Ishikawa (cell line): Measurements from ENCODE around the gene NRXN3.

Experiments used
- CEBPB ChIP-seq: IDR thresholded peaks from 2 replicates; pipeline ENCODE4 v1.6.1; 2012
- CREB1 ChIP-seq: IDR thresholded peaks from 2 replicates; pipeline ENCODE4 v1.6.1; 2012; ENCODE audit warnings: low read depth
- EGR1 ChIP-seq: IDR thresholded peaks from 2 replicates; pipeline ENCODE4 v1.6.1; 2012
- EP300 ChIP-seq: IDR thresholded peaks from 2 replicates; pipeline ENCODE4 v1.6.1; 2012; ENCODE audit warnings: borderline replicate concordance
- FOXM1 ChIP-seq: IDR thresholded peaks from 2 replicates; pipeline ENCODE4 v1.6.1; 2012; ENCODE audit warnings: low read depth, borderline replicate concordance
- NFIC ChIP-seq: IDR thresholded peaks from 2 replicates; pipeline ENCODE4 v1.6.1; 2012
- RAD21 ChIP-seq: IDR thresholded peaks from 2 replicates; pipeline ENCODE4 v1.6.1; 2012; ENCODE audit warnings: low read depth
- TAF1 ChIP-seq: IDR thresholded peaks from 2 replicates; pipeline ENCODE4 v1.6.1; 2012; ENCODE audit warnings: low read depth, mild to moderate bottlenecking
- TCF12 ChIP-seq: IDR thresholded peaks from 2 replicates; pipeline ENCODE4 v1.6.1; 2012; ENCODE audit warnings: low read depth
- TEAD4 ChIP-seq: IDR thresholded peaks from 2 replicates; pipeline ENCODE4 v1.6.1; 2012
- YY1 ChIP-seq: IDR thresholded peaks from 2 replicates; pipeline ENCODE4 v1.6.1; 2012; ENCODE audit warnings: low read depth
- ZBTB7A ChIP-seq: IDR thresholded peaks from 2 replicates; pipeline ENCODE4 v1.6.1; 2012; ENCODE audit warnings: low read depth
- TF ChIP-seq, protein P1 (sequence below): IDR thresholded peaks from 2 replicates; pipeline ENCODE4 v1.6.1; 2012
- TF ChIP-seq, protein P2 (sequence below): IDR thresholded peaks from 2 replicates; pipeline ENCODE4 v1.6.1; 2012; ENCODE audit warnings: low read depth, mild to moderate bottlenecking
- TF ChIP-seq, protein P3 (sequence below): IDR thresholded peaks from 2 replicates; pipeline ENCODE4 v1.6.1; 2012

NRXN3 gene

DNA sequence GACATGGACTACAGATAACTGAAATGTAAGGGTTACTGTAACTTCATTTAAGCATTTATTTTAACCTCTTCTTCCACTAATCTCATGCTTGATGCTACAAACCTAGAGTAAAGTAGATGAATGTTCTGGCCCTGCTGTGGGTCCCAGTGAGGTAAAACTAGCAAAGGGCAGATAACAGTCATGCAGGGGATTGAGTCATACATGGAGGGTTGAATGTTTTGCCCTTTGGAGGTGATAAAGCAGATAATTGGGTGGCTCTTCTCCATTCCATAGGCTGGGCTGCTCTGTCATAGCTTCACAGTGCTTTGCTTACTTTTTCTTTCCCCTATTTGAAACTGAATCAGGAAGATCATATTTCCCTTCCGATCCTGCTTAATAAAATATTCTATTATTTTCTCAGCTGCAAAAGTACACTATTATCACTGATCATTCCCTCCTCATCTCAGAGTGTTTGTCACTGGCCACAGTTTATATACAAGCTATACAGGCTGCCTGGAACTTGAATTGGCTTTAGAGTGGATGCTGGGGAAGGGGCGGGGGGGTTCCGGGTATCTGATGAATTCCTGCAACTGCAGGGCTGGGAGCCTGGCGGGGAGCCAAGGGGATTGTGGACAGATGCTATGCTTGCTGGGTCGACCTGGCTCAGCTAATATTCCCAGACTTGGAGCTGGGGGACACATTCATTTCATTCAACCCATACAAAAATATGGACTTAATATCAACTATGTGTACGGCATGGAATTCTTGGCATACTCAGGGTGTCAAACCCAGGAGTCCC is 235.1 kb downstream of the NRXN3 start:
- no peak for TF ChIP-seq CREB1
- TF ChIP-seq YY1, result no peak
- TF ChIP-seq ZBTB7A, result no peak
- TF ChIP-seq FOXM1, result no peak
- no peak for TF ChIP-seq CEBPB
- no peak for TF ChIP-seq TEAD4
- no peak for TF ChIP-seq NFIC
- no peak for TF ChIP-seq RAD21
- no peak for TF ChIP-seq EGR1
- TF ChIP-seq, protein P1, sequence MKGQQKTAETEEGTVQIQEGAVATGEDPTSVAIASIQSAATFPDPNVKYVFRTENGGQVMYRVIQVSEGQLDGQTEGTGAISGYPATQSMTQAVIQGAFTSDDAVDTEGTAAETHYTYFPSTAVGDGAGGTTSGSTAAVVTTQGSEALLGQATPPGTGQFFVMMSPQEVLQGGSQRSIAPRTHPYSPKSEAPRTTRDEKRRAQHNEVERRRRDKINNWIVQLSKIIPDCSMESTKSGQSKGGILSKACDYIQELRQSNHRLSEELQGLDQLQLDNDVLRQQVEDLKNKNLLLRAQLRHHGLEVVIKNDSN, result no peak
- TF ChIP-seq, protein P2, sequence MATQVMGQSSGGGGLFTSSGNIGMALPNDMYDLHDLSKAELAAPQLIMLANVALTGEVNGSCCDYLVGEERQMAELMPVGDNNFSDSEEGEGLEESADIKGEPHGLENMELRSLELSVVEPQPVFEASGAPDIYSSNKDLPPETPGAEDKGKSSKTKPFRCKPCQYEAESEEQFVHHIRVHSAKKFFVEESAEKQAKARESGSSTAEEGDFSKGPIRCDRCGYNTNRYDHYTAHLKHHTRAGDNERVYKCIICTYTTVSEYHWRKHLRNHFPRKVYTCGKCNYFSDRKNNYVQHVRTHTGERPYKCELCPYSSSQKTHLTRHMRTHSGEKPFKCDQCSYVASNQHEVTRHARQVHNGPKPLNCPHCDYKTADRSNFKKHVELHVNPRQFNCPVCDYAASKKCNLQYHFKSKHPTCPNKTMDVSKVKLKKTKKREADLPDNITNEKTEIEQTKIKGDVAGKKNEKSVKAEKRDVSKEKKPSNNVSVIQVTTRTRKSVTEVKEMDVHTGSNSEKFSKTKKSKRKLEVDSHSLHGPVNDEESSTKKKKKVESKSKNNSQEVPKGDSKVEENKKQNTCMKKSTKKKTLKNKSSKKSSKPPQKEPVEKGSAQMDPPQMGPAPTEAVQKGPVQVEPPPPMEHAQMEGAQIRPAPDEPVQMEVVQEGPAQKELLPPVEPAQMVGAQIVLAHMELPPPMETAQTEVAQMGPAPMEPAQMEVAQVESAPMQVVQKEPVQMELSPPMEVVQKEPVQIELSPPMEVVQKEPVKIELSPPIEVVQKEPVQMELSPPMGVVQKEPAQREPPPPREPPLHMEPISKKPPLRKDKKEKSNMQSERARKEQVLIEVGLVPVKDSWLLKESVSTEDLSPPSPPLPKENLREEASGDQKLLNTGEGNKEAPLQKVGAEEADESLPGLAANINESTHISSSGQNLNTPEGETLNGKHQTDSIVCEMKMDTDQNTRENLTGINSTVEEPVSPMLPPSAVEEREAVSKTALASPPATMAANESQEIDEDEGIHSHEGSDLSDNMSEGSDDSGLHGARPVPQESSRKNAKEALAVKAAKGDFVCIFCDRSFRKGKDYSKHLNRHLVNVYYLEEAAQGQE, result no peak
- TF ChIP-seq, protein P3, sequence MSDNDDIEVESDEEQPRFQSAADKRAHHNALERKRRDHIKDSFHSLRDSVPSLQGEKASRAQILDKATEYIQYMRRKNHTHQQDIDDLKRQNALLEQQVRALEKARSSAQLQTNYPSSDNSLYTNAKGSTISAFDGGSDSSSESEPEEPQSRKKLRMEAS, result no peak
- TF ChIP-seq TAF1, result no peak
- TF ChIP-seq EP300, result no peak
- TF ChIP-seq TCF12, result no peak

DNA sequence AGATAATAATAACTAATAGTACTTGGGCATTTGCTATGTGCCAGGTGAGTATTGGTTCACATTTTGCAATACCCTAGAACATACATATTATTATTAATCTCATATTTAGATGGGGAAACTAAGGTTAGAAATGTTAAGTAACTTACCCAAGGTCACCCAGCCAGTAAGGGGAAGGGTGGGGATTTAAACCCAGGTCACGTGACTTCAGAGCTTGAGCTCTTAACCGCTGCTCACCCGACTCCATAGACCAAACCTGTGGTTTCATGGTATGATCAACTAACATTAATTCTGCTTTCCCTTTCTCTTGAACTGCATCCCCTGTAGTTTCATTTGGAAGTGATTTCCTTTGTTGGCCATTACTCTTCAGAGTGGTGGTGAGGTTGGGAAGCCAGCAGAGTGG is 242.3 kb downstream of the NRXN3 start:
- TF ChIP-seq, protein P2, result no peak
- no peak for TF ChIP-seq EP300
- TF ChIP-seq TCF12, result no peak
- TF ChIP-seq EGR1, result no peak
- no peak for TF ChIP-seq FOXM1
- no peak for TF ChIP-seq NFIC
- no peak for TF ChIP-seq RAD21
- TF ChIP-seq TEAD4, result no peak

DNA sequence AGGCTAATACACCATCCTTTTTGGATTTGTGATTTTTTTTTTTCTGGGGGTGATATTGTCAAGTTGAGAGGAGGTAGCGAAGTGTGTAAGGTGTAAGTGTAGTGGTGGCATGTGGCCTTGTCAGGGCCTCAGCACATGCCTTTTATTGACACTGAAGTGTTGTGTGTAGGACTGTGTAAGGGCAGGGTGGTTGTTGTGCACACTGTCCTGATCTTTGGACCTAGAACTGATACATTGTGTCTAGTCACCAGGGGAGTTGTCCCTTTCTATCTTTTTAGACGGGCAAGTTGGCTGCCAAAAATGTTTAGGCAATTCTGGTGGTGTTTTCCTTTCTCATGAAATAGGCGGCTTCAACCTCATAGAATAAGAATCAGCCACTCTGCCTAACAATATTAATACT is 244.0 kb downstream of the NRXN3 start:
- TF ChIP-seq, protein P2, result no peak
- TF ChIP-seq CREB1, result no peak

DNA sequence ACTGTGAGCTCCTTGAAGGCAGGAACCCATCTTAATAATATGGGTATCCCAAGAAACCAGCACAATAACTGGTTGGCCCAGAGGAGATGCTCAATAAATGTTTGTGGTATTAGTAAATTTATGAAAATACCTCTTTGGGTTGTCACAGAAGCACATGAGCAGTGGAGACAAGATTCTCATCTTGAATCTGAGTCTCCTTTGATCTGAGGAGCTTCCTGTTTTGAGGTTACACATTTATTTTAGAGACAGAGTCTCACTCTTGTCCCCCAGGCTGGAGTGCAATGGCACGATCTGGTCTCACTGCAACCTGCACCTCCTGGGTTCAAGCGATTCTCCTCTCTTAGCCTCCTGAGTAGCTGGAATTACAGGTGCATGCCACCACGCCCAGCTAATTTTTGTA is 247.4 kb downstream of the NRXN3 start:
- TF ChIP-seq ZBTB7A, result no peak
- no peak for TF ChIP-seq TCF12
- no peak for TF ChIP-seq FOXM1
- TF ChIP-seq TAF1, result no peak
- TF ChIP-seq, protein P2, result no peak
- TF ChIP-seq, protein P3, result no peak
- no peak for TF ChIP-seq NFIC
- no peak for TF ChIP-seq RAD21
